Stimulated activated CD4-positive, alpha-beta T cell treated with anti-CD3 and anti-CD28 coated beads, Interleukin-12 subunit alpha, Interleukin-12 subunit beta, amount 100 ng/mL, for 4 hours (primary cell): ENCODE measurements around the gene PCDHGA1.
"Not testable (repeated sequence)": the region's sequence is repeated elsewhere in the genome, so short reads cannot be mapped to it uniquely, and the experiment has no call there.

Source experiments
- DNase-seq: peaks from one replicate; pipeline ENCODE4 v3.0.0-alpha.2; 2020

PCDHGA1 gene

DNA sequence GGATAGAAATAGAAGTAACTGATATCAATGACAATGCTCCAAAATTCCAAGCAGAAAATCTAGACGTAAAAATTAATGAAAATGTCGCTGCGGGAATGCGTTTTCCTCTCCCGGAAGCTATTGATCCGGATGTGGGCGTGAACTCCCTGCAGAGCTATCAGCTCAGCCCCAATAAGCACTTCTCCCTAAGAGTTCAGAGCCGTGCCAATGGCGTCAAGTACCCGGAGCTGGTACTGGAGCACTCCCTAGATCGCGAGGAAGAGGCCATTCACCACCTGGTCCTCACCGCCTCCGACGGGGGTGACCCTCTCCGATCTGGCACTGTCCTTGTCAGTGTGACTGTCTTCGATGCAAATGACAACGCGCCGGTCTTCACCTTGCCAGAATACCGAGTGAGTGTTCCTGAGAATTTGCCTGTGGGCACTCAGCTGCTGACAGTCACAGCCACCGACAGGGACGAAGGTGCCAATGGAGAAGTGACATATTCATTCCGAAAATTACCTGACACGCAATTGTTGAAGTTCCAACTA is 83.3 kb downstream of the PCDHGA1 start:
- no peak for DNase-seq

DNA sequence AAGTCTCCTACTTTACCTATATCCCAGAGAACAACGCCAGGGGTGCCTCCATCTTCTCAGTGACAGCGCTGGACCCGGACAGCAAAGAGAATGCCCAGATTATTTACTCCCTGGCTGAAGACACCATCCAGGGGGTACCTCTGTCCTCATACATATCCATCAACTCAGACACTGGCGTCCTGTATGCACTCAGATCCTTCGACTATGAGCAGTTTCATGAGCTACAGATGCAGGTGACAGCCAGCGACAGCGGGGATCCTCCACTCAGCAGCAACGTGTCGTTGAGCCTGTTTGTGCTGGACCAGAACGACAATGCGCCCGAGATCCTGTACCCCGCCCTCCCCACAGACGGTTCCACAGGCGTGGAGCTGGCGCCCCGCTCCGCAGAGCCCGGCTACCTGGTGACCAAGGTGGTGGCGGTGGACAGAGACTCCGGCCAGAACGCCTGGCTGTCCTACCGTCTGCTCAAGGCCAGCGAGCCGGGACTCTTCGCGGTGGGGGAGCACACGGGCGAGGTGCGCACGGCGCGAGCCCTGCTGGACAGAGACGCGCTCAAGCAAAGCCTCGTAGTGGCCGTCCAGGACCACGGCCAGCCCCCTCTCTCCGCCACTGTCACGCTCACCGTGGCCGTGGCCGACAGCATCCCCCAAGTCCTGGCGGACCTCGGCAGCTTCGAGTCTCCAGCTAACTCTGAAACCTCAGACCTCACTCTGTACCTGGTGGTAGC is 84.4 kb downstream of the PCDHGA1 start:
- DNase-seq = not testable (repeated sequence)

GRCh38 chr5:141415275-141415618 is 84.9 kb downstream of the PCDHGA1 start:
- DNase-seq = not testable (repeated sequence)

- DNase-seq = peak; percentile 45
Measured at GRCh38 chr5:141417494-141418172, 87.3 kb downstream of the PCDHGA1 start, which contains the start of gene PCDHGB7. Gene PCDHGB7 (plus strand): TSS chr5:141417677. CDS start chr5:141417860, 183 bp downstream.

- DNase-seq = no peak
Measured at GRCh38 chr5:141419074-141419880, 89.0 kb downstream of the PCDHGA1 start.

GRCh38 chr5:141420855-141421488 is 90.7 kb downstream of the PCDHGA1 start, which contains the start of gene PCDHGA11:
Gene PCDHGA11 (plus strand): TSS chr5:141421051. CDS start chr5:141421228, 177 bp downstream.
- peak; percentile 31 for DNase-seq

DNA sequence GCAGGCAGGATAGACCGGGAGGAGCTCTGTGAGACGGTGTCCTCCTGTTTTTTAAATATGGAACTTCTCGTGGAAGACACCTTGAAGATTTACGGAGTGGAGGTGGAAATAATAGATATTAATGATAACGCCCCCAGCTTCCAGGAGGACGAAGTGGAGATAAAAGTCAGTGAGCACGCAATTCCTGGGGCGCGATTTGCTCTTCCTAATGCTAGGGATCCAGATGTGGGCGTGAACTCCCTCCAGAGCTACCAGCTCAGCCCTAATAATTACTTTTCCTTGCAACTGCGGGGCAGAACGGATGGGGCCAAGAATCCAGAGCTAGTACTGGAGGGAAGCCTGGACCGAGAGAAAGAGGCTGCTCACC is 91.2 kb downstream of the PCDHGA1 start:
- no peak for DNase-seq

DNA sequence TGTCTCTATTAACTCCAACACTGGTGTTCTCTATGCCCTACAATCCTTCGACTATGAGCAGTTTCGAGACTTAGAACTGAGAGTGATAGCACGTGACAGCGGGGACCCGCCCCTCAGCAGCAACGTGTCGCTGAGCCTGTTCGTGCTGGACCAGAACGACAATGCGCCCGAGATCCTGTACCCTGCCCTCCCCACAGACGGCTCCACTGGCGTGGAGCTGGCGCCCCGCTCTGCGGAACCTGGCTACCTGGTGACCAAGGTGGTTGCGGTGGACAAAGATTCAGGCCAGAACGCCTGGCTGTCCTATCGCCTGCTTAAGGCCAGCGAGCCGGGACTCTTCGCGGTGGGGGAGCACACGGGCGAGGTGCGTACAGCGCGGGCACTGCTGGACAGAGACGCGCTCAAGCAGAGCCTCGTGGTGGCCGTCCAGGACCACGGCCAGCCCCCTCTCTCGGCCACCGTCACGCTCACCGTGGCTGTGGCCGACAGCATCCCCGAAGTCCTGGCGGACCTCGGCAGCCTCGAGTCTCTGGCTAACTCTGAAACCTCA is 92.5 kb downstream of the PCDHGA1 start:
- DNase-seq = no peak

GRCh38 chr5:141427783-141428426 is 97.6 kb downstream of the PCDHGA1 start:
- no peak for DNase-seq

DNA sequence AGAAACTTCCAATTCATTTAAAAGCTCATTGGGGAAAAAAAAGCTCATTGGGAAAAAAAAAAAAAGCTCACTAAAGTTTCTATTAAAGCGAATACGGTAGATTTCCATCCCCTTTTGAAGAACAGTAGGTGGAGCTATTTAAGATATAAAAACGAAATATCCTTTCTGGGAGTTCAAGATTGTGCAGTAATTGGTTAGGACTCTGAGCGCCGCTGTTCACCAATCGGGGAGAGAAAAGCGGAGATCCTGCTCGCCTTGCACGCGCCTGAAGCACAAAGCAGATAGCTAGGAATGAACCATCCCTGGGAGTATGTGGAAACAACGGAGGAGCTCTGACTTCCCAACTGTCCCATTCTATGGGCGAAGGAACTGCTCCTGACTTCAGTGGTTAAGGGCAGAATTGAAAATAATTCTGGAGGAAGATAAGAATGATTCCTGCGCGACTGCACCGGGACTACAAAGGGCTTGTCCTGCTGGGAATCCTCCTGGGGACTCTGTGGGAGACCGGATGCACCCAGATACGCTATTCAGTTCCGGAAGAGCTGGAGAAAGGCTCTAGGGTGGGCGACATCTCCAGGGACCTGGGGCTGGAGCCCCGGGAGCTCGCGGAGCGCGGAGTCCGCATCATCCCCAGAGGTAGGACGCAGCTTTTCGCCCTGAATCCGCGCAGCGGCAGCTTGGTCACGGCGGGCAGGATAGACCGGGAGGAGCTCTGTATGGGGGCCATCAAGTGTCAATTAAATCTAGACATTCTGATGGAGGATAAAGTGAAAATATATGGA is 100.2 kb downstream of the PCDHGA1 start, which contains the start of gene PCDHGA12:
PCDHGA12 (plus strand) TSS at position 176 of the 782 bp plus-strand sequence; CDS start at position 429, 253 bp downstream.
- DNase-seq = no peak

- no peak for DNase-seq
Measured at GRCh38 chr5:141431286-141431685, 101.0 kb downstream of the PCDHGA1 start.

DNA sequence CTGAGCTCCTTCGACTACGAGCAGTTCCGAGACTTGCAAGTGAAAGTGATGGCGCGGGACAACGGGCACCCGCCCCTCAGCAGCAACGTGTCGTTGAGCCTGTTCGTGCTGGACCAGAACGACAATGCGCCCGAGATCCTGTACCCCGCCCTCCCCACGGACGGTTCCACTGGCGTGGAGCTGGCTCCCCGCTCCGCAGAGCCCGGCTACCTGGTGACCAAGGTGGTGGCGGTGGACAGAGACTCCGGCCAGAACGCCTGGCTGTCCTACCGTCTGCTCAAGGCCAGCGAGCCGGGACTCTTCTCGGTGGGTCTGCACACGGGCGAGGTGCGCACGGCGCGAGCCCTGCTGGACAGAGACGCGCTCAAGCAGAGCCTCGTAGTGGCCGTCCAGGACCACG is 102.0 kb downstream of the PCDHGA1 start:
- not testable (repeated sequence) for DNase-seq

DNA sequence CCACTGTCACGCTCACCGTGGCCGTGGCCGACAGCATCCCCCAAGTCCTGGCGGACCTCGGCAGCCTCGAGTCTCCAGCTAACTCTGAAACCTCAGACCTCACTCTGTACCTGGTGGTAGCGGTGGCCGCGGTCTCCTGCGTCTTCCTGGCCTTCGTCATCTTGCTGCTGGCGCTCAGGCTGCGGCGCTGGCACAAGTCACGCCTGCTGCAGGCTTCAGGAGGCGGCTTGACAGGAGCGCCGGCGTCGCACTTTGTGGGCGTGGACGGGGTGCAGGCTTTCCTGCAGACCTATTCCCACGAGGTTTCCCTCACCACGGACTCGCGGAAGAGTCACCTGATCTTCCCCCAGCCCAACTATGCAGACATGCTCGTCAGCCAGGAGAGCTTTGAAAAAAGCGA is 102.4 kb downstream of the PCDHGA1 start:
- not testable (repeated sequence) for DNase-seq

GRCh38 chr5:141434006-141434405 is 103.7 kb downstream of the PCDHGA1 start:
- DNase-seq = no peak

DNA sequence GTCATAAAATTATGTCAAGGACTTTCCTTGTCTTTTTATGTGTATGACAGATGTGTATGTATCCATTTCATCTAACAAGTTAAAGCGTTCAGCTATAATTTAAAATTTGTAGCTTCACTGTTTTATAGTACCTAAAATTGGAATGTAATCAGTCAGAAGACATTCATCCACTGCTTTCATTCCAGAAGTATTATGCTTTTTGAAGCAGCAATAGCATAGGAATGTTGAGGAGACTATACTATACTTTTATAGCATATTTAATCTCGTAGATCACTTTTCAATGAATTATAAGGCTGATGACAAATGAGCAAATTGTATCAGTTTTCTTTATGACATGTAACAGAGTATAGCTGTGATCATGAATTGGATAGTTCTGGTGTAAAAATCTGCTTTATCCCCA is 106.9 kb downstream of the PCDHGA1 start:
- no peak for DNase-seq

GRCh38 chr5:141439411-141440141 is 109.3 kb downstream of the PCDHGA1 start:
- DNase-seq = no peak

DNA sequence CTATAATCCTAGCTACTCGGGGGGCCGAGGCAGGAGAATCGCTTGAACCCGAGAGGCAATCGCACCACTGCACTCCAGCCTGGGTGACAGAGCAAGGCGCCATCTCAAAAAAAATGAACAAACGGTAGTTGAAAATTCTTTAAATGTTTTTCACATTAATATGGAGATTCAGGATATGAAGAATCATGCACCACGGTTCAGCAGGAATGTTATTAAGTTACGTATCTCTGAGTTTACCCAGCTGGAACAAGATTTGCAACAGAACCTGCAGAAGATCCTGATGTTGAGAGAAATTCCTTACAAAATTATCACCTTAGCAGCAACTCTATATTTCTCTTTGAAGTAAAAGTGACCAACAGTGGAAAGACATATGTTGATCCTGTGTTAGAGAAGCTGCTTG is 110.0 kb downstream of the PCDHGA1 start:
- DNase-seq = no peak

DNA sequence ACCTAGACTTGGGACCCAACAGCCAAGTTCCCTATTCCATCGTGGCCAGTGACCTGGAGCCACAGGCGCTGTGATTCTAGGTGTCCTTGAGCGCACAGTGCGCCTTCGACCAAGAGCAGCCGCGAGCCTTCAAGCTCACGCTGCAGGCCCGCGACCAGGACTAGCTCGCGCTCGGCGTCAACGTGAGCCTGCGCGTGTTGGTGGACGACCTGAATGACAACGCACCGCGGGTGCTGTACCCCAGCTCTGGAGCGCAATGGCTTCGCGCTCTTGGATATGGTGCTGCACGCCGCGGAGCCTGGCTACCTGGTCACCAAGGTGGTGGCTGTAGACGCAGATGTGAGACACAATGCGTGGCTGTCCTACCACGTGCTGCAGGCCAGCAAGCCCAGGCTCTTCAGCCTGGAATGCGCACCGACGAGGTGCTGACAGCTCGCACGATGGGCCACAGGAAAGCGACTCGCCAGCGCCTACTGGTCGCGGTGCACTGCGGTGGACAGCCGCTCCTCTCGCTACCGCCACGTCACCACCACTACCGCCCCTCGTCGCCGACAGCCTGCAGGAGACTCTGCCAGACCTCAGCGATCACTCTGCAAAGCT is 111.4 kb downstream of the PCDHGA1 start:
- DNase-seq = no peak

- no peak for DNase-seq
Measured at GRCh38 chr5:141465351-141465750, 135.0 kb downstream of the PCDHGA1 start.

DNA sequence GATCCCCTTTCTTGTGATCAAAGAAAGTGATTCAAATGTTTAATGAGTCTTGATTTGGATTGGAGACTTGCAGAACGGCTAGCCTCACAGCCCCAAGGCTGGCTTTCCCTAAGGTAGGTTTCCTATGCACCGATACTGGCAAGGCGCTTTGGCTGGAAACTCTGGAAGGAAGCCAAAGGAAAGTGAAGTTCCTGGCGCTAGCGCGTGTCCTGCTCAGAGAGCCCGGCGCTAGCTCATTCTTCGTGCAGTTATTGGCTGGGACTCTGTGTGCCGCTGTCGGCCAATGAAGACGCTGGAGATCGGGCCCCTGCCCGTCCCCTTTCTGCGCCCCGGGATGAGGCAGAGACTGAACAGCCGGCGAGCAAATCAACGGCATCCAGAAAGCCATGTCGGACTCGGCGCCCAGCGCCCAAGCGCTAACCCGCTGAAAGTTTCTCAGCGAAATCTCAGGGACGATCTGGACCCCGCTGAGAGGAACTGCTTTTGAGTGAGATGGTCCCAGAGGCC is 145.4 kb downstream of the PCDHGA1 start, which contains the start of gene PCDHGC3:
PCDHGC3 (plus strand) TSS at position 342 of the 507 bp plus-strand sequence; CDS start at position 493, 151 bp downstream.
- DNase-seq = peak; percentile 50
